ENCODE measurements around the gene CYB561D1.

The CYB561D1 gene

GRCh38 chr1:109546311-109547109 lies 52.6 kb downstream of the CYB561D1 start (continued):
- TF ChIP-seq ZSCAN5A (tag by site-specific recombination; IDR thresholded peaks at IDR 0.05): no peak
- no peak; the same call in 1 of the 2 replicates for TF ChIP-seq ZNF2 (tag by site-specific recombination; IDR thresholded peaks at IDR 0.05)
- TF ChIP-seq ZBTB49 (tag by site-specific recombination; IDR thresholded peaks at IDR 0.05; ENCODE audit: low read depth): no peak
- TF ChIP-seq ZFP37 (tag by site-specific recombination; IDR thresholded peaks at IDR 0.05): no peak
- no peak for TF ChIP-seq ZNF529 (tag by site-specific recombination; IDR thresholded peaks at IDR 0.05; ENCODE audit: insufficient replicate concordance)
- TF ChIP-seq SCRT2 (tag by site-specific recombination; IDR thresholded peaks at IDR 0.05): peak; percentile 86
- TF ChIP-seq ZNF658 (tag by site-specific recombination; IDR thresholded peaks at IDR 0.05): no peak
- TF ChIP-seq, protein P1, sequence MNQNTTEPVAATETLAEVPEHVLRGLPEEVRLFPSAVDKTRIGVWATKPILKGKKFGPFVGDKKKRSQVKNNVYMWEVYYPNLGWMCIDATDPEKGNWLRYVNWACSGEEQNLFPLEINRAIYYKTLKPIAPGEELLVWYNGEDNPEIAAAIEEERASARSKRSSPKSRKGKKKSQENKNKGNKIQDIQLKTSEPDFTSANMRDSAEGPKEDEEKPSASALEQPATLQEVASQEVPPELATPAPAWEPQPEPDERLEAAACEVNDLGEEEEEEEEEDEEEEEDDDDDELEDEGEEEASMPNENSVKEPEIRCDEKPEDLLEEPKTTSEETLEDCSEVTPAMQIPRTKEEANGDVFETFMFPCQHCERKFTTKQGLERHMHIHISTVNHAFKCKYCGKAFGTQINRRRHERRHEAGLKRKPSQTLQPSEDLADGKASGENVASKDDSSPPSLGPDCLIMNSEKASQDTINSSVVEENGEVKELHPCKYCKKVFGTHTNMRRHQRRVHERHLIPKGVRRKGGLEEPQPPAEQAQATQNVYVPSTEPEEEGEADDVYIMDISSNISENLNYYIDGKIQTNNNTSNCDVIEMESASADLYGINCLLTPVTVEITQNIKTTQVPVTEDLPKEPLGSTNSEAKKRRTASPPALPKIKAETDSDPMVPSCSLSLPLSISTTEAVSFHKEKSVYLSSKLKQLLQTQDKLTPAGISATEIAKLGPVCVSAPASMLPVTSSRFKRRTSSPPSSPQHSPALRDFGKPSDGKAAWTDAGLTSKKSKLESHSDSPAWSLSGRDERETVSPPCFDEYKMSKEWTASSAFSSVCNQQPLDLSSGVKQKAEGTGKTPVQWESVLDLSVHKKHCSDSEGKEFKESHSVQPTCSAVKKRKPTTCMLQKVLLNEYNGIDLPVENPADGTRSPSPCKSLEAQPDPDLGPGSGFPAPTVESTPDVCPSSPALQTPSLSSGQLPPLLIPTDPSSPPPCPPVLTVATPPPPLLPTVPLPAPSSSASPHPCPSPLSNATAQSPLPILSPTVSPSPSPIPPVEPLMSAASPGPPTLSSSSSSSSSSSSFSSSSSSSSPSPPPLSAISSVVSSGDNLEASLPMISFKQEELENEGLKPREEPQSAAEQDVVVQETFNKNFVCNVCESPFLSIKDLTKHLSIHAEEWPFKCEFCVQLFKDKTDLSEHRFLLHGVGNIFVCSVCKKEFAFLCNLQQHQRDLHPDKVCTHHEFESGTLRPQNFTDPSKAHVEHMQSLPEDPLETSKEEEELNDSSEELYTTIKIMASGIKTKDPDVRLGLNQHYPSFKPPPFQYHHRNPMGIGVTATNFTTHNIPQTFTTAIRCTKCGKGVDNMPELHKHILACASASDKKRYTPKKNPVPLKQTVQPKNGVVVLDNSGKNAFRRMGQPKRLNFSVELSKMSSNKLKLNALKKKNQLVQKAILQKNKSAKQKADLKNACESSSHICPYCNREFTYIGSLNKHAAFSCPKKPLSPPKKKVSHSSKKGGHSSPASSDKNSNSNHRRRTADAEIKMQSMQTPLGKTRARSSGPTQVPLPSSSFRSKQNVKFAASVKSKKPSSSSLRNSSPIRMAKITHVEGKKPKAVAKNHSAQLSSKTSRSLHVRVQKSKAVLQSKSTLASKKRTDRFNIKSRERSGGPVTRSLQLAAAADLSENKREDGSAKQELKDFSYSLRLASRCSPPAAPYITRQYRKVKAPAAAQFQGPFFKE (tag by site-specific recombination; IDR thresholded peaks at IDR 0.05; ENCODE audit: borderline replicate concordance): no peak
- TF ChIP-seq BCL11B (tag by site-specific recombination; IDR thresholded peaks at IDR 0.05; ENCODE audit: low read depth): no peak
- TF ChIP-seq RBAK (tag by site-specific recombination; IDR thresholded peaks at IDR 0.05): no peak
- TF ChIP-seq, protein P2, sequence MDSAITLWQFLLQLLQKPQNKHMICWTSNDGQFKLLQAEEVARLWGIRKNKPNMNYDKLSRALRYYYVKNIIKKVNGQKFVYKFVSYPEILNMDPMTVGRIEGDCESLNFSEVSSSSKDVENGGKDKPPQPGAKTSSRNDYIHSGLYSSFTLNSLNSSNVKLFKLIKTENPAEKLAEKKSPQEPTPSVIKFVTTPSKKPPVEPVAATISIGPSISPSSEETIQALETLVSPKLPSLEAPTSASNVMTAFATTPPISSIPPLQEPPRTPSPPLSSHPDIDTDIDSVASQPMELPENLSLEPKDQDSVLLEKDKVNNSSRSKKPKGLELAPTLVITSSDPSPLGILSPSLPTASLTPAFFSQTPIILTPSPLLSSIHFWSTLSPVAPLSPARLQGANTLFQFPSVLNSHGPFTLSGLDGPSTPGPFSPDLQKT (IDR thresholded peaks at IDR 0.05; ENCODE audit: borderline replicate concordance, low read depth, low read length): no peak
- 0 out of 2 replicates have a peak, but pooled peaks have one; percentile 30 for TF ChIP-seq ZNF629 (tag by site-specific recombination; IDR thresholded peaks at IDR 0.05)
- 0 out of 2 replicates have a peak, but pooled peaks have one; percentile 38 for TF ChIP-seq YY2 (tag by site-specific recombination; IDR thresholded peaks at IDR 0.05)
- no peak for TF ChIP-seq ZNF549 (tag by site-specific recombination; IDR thresholded peaks at IDR 0.05)
- peak; percentile 52 for TF ChIP-seq SP2 (tag by site-specific recombination; IDR thresholded peaks at IDR 0.05)
- no peak for TF ChIP-seq ZNF24 (tag by site-specific recombination; IDR thresholded peaks at IDR 0.05)
- no peak for TF ChIP-seq AEBP2 (tag by site-specific recombination; IDR thresholded peaks at IDR 0.05; ENCODE audit: borderline replicate concordance)
- TF ChIP-seq ZNF157 (tag by site-specific recombination; IDR thresholded peaks at IDR 0.05): no peak
- TF ChIP-seq ZNF792 (tag by site-specific recombination; IDR thresholded peaks at IDR 0.05): no peak
- no peak for TF ChIP-seq ZNF558 (tag by site-specific recombination; IDR thresholded peaks at IDR 0.05)
- no peak for TF ChIP-seq GLIS2 (tag by site-specific recombination; IDR thresholded peaks at IDR 0.05)
- TF ChIP-seq ZBTB1 (tag by site-specific recombination; IDR thresholded peaks at IDR 0.05): no peak
- TF ChIP-seq ZBTB17 (tag by site-specific recombination; IDR thresholded peaks at IDR 0.05): peak; percentile 54
- TF ChIP-seq ZNF354C (tag by site-specific recombination; IDR thresholded peaks at IDR 0.05; ENCODE audit: borderline replicate concordance, low read depth): no peak
- no peak for TF ChIP-seq ZNF624 (tag by site-specific recombination; IDR thresholded peaks at IDR 0.05)
- no peak for TF ChIP-seq ZNF23 (tag by site-specific recombination; IDR thresholded peaks at IDR 0.05; ENCODE audit: borderline replicate concordance)
- TF ChIP-seq OVOL3 (tag by site-specific recombination; IDR thresholded peaks at IDR 0.05): no peak

All from HEK293 (cell line).